HG03025 (cell line): ENCODE results near the gene FAM221A.
"Not testable (repeated sequence)": the region's sequence is repeated elsewhere in the genome, so short reads cannot be mapped to it uniquely, and the experiment has no call there.

Experiments
- ATAC-seq: cut with Tn5 transposase; IDR thresholded peaks from one replicate; pipeline ENCODE4 v1.9.1; 2021; ENCODE audit warnings: mild to moderate bottlenecking, moderate library complexity; ENCODE audit not compliant: unreplicated experiment, low FRiP score

FAM221A gene

DNA sequence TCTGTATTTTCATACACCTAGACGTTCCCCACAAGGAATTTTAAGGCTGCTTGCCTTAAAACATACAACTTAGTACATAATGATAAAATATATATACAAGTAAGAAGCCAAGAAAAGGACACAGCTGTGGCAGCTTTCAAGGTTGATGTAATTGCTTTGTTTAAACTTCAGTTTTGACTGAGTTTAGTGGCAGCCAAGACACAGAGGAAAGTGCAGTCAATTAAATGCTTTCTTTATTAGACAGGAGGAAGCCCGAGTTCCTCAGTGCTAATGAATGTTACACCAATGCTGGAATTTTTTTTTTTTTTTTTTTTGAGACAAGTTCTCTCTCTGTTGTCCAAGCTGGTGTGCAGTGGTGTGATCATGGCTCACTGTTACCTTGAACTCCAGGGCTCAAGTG lies 18.8 kb downstream of the FAM221A start:
- ATAC-seq, result no peak

GRCh38 chr7:23700046-23700445 lies 20.0 kb downstream of the FAM221A start:
- ATAC-seq, result no peak

GRCh38 chr7:23709081-23709750 lies 29.2 kb downstream of the FAM221A start:
- ATAC-seq, result no peak

GRCh38 chr7:23710000-23710399 lies 30.0 kb downstream of the FAM221A start, which contains the start of gene STK31:
STK31 (plus strand) TSS chr7:23710219; CDS start chr7:23710286, 67 bp downstream.
- ATAC-seq, result no peak

GRCh38 chr7:23712368-23713284 lies 32.6 kb downstream of the FAM221A start:
- ATAC-seq, result no peak

GRCh38 chr7:23713285-23714149 lies 33.5 kb downstream of the FAM221A start:
- ATAC-seq, result no peak

DNA sequence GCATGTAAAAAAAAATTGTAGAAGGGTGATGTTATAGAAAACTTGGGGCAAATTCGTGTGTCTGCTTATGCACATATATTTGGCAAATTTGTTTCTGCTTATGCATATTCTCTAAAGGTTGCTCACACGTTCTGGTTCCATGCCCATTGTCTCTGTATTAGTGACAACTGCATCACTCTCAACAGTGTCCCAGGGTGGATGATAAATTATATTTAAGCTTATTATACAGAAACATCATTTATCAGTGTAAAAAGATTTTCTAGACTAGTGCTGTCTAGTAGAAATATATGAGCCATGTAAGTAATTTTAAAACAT lies 34.1 kb downstream of the FAM221A start:
- no peak for ATAC-seq

GRCh38 chr7:23714579-23714978 lies 34.6 kb downstream of the FAM221A start:
- ATAC-seq, result no peak

- ATAC-seq, result no peak
Observed at GRCh38 chr7:23715099-23715498, 35.1 kb downstream of the FAM221A start.

- no peak for ATAC-seq
Observed at GRCh38 chr7:23717788-23718187, 37.8 kb downstream of the FAM221A start.

DNA sequence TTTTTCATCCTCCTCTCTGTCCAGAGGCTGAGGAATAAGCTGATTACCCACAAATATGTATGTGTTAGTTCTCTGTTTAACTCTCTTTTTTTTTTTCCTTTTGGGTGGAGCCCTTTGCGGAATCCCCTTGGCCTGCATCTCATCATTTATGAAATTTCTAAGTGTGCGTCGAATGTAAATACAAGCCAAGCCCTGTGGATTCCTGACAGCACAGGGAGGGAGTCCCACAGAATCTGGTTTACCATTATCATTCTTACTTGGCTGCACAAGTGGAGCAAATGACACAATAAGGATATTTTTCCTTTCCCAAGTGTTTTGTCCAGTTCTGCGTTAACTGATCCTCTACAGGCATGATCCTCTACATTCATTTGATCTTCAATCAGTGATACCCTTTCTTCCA lies 41.5 kb downstream of the FAM221A start:
- ATAC-seq, result no peak

DNA sequence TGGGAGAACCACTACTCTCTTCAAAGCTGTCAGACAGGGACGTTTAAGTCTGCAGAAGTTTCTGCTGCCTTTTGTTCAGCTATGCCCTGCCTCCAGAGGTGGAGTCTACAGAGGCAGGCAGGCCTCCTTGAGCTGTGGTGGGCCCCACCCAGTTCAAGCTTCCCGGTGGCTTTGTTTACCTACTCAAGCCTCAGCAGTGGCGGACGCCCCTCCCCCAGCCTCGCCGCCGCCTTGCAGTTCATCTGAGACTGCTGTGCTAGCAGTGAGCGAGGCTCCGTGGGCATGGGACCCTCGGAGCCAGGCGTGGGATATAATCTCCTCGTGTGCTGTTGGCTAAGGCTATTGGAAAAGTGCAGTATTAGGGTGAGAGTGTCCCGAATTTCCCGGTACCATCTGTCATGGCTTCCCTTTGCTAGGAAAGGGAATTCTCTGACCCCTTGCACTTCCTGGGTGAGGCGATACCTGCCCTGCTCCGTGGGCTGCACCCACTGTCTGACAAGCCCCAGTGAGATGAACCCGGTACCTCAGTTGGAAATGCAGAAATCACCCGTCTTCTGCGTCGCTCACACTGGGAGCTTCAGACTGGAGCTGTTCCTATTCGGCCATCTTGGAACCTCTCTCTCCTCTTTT lies 42.7 kb downstream of the FAM221A start:
- not testable (repeated sequence) for ATAC-seq

DNA sequence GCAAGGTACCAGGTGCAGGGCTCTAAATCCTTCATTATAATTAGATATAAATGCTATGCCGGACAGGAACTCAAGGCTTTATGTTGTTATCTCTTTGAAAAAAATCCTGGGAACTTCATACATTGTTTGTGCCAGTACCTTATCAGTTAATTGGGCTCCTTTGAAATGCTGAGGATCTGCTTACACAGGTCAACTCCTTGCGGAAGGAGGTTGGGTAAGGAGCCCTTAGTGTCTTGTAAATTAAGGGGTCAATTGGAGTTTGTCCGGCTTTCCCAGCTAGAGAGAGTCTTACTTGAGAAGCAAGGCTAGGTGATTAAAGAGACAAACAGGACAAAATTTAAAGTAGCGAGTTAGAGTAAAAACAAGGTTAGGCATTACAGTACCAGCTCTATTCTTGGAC lies 44.1 kb downstream of the FAM221A start:
- ATAC-seq, result not testable (repeated sequence)

GRCh38 chr7:23742051-23742450 lies 62.1 kb downstream of the FAM221A start:
- ATAC-seq, result no peak

- no peak for ATAC-seq
Observed at GRCh38 chr7:23743226-23743625, 63.2 kb downstream of the FAM221A start.

DNA sequence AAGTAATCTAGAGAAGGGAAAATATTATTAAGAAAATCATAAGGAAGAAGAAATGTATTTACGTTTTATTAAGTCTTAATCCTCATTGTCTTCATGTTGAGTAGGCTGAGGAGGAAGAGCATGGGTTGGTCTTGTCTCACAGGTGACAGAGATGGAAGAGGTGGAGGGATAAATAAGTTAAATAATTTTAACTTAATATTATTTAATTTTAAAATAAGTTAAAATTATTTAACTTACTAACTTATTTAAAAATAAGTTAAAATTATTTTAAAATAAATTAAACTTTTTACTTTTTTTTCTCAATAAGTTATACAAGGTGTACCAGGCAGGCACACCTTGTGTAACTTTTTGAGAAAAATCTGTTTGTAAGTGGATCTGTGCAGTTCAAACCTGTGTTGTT lies 66.6 kb downstream of the FAM221A start:
- ATAC-seq, result no peak

- no peak for ATAC-seq
Observed at GRCh38 chr7:23751852-23752251, 71.9 kb downstream of the FAM221A start.
